Suprapubic skin (tissue), 3 donors: Measurements from ENCODE around the gene PACS2.

Experiments
- POLR2AphosphoS5 ChIP-seq, 3 donors: sonication (generic); formaldehyde crosslinking; IDR thresholded peaks; one replicate each; pipeline ENCODE4 v1.6.1; 2017; ENCODE audit warnings: antibody characterized with exemption in 3 of 3
- TF ChIP-seq, protein P1 (sequence below), 2 donors: fragments of 200-600 bp in 1 of 2; fragments of 450-650 bp in 1 of 2; sonication (generic) in 1 of 2; IDR thresholded peaks; one replicate each; pipeline ENCODE4 v1.5.1; 2016 to 2019; ENCODE audit warnings: antibody characterized with exemption in 2 of 2, mild to moderate bottlenecking in 1 of 2, moderate library complexity in 1 of 2

GRCh38 chr14:105408592-105408991, 94.0 kb downstream of the PACS2 start:
- no peak for TF ChIP-seq POLR2AphosphoS5 (IDR thresholded peaks at IDR 0.05)
- TF ChIP-seq, protein P1, sequence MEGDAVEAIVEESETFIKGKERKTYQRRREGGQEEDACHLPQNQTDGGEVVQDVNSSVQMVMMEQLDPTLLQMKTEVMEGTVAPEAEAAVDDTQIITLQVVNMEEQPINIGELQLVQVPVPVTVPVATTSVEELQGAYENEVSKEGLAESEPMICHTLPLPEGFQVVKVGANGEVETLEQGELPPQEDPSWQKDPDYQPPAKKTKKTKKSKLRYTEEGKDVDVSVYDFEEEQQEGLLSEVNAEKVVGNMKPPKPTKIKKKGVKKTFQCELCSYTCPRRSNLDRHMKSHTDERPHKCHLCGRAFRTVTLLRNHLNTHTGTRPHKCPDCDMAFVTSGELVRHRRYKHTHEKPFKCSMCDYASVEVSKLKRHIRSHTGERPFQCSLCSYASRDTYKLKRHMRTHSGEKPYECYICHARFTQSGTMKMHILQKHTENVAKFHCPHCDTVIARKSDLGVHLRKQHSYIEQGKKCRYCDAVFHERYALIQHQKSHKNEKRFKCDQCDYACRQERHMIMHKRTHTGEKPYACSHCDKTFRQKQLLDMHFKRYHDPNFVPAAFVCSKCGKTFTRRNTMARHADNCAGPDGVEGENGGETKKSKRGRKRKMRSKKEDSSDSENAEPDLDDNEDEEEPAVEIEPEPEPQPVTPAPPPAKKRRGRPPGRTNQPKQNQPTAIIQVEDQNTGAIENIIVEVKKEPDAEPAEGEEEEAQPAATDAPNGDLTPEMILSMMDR (IDR thresholded peaks at IDR 0.05): no peak
